A549 (cell line): ENCODE data around the gene PLEKHH2. TPM values are rescaled to one million over a fixed set of nuclear protein-coding genes. Genes with fewer than 3 reads are reported as not detected.
A peak's percentile ranks its signal among the peaks of the same experiment; 100 is the strongest.
"Not testable (repeated sequence)": the region's sequence is repeated elsewhere in the genome, so short reads cannot be mapped to it uniquely, and the experiment has no call there.

Experiments
- ATAC-seq, 2 experiments: fragments of 200-7000 bp in 1 of 2; fragments of >200 bp in 1 of 2; cut with Nextera tagmentation in 1 of 2; cut with Tn5 transposase in 1 of 2; 3 replicates each; pipeline versions ENCODE4 v1.8.0 to v1.9.1; 2018 to 2020; ENCODE audit warnings: mild to moderate bottlenecking in 1 of 2, moderate library complexity in 1 of 2
- CTCF ChIA-PET: fragments of 300-600 bp; sonication (Branson Sonifier 250); formaldehyde crosslinking; extraction: SDS; loops from one replicate; lab custom pipeline; 2021; ENCODE audit warnings: antibody characterized with exemption, inconsistent platforms; lab: Yijun Ruan, JAX
- POLR2A ChIA-PET: fragments of 350-600 bp; formaldehyde crosslinking; extraction: SDS; loops from one replicate; lab custom pipeline; 2021; ENCODE audit warnings: antibody characterized with exemption, inconsistent platforms; lab: Yijun Ruan, JAX
- DNase-seq, 2 experiments: peaks; one replicate each; pipeline versions ENCODE4 v3.0.0 to v3.0.0-alpha.2; 2011 to 2016; ENCODE audit warnings: low read depth in 1 of 2, low spot score in 1 of 2
- FAIRE-seq: peaks from 2 replicates; lab custom pipeline; 2011; peaks lifted over from hg19 to GRCh38; lab: Jason Lieb, UNC
- H3K27ac ChIP-seq, 2 experiments: fragments of >200 bp; sonication (Bioruptor Twin); formaldehyde crosslinking; 3 replicates each; pipeline ENCODE4 v1.5.1; 2016 to 2017
- H3K4me1 ChIP-seq: fragments of >200 bp; sonication (Bioruptor Twin); formaldehyde crosslinking; 3 replicates; pipeline ENCODE4 v1.6.1; 2016
- H3K4me2 ChIP-seq: fragments of >200 bp; sonication (Bioruptor Twin); formaldehyde crosslinking; 3 replicates; pipeline ENCODE4 v1.6.1; 2016
- H3K4me3 ChIP-seq: fragments of >200 bp; sonication (Bioruptor Twin); formaldehyde crosslinking; 3 replicates; pipeline ENCODE4 v1.5.1; 2016
- H3K9me3 ChIP-seq: fragments of >200 bp; sonication (Bioruptor Twin); formaldehyde crosslinking; 3 replicates; pipeline ENCODE4 v1.6.1; 2016
- ATOH8 ChIP-seq: fragments of 250-450 bp; sonication (Bioruptor Pico); IDR thresholded peaks from 2 replicates; pipeline ENCODE4 v1.5.0; 2020; ENCODE audit warnings: low read depth, mild to moderate bottlenecking, moderate library complexity
- CBX8 ChIP-seq: fragments of 200-600 bp; sonication (generic); IDR thresholded peaks from 2 replicates; pipeline ENCODE4 v1.6.1; 2016
- CHD2 ChIP-seq: fragments of 150-350 bp; IDR thresholded peaks from 2 replicates; pipeline ENCODE4 v1.6.1; 2014; ENCODE audit warnings: low read length; ENCODE audit not compliant: partially characterized antibody
- E2F6 ChIP-seq: IDR thresholded peaks from 2 replicates; pipeline ENCODE4 v1.6.1; 2012; ENCODE audit warnings: low read depth, borderline replicate concordance
- EP300 ChIP-seq, 2 experiments: fragments of >200 bp; sonication (Bioruptor Twin); formaldehyde crosslinking; IDR thresholded peaks; 2 replicates in 1 of 2; 3 replicates in 1 of 2; pipeline ENCODE4 v1.6.1; 2016 to 2017
- FOSB ChIP-seq: fragments of 250-450 bp; sonication (Bioruptor Pico); IDR thresholded peaks from 2 replicates; pipeline ENCODE4 v1.5.0; 2020; ENCODE audit warnings: mild to moderate bottlenecking, moderate library complexity
- FOXS1 ChIP-seq: fragments of 250-450 bp; sonication (Bioruptor Pico); IDR thresholded peaks from 2 replicates; pipeline ENCODE4 v1.5.0; 2020; ENCODE audit warnings: mild to moderate bottlenecking, moderate library complexity
- HDAC2 ChIP-seq: fragments of 200-600 bp; sonication (generic); IDR thresholded peaks from 2 replicates; pipeline ENCODE4 v1.6.1; 2016
- JUN ChIP-seq, 2 experiments: fragments of >200 bp; sonication (Bioruptor Twin); formaldehyde crosslinking; IDR thresholded peaks; 2 replicates in 1 of 2; 3 replicates in 1 of 2; pipeline ENCODE4 v1.6.1; 2016 to 2017
- MAX ChIP-seq: IDR thresholded peaks from 2 replicates; pipeline ENCODE4 v1.6.1; 2012
- MYC ChIP-seq: IDR thresholded peaks from 2 replicates; pipeline ENCODE4 v1.6.1; 2012; ENCODE audit warnings: mild to moderate bottlenecking, inconsistent platforms, low read length, improper control_type of control experiment, borderline replicate concordance
- NFE2L2 ChIP-seq: fragments of 150-350 bp; conservative IDR thresholded peaks from 2 replicates; pipeline ENCODE4 v1.6.1; 2014; ENCODE audit warnings: low read length
- NR3C1 ChIP-seq: fragments of >200 bp; sonication (Bioruptor Twin); formaldehyde crosslinking; IDR thresholded peaks from 3 replicates; pipeline ENCODE4 v1.6.1; 2017
- PHF8 ChIP-seq: fragments of 200-600 bp; sonication (generic); IDR thresholded peaks from 2 replicates; pipeline ENCODE4 v1.6.1; 2016; ENCODE audit warnings: low read depth, mild to moderate bottlenecking, antibody characterized with exemption, moderate library complexity, borderline replicate concordance
- POLR2A ChIP-seq: IDR thresholded peaks from 2 replicates; pipeline ENCODE4 v1.6.1; 2012; ENCODE audit warnings: mild to moderate bottlenecking, low read length
- POLR2AphosphoS2 ChIP-seq: conservative IDR thresholded peaks from 2 replicates; pipeline ENCODE4 v1.6.1; 2012; ENCODE audit warnings: low read length, improper control_type of control experiment, inconsistent platforms
- RAD21 ChIP-seq, 2 experiments: fragments of >200 bp in 1 of 2; sonication (Bioruptor Twin) in 1 of 2; formaldehyde crosslinking in 1 of 2; IDR thresholded peaks in 1 of 2; conservative IDR thresholded peaks in 1 of 2; 2 replicates in 1 of 2; 3 replicates in 1 of 2; pipeline ENCODE4 v1.6.1; 2012 to 2018; ENCODE audit warnings: inconsistent platforms in 1 of 2
- RFX5 ChIP-seq: fragments of 450-650 bp; IDR thresholded peaks from 2 replicates; pipeline ENCODE4 v1.7.1; 2014; ENCODE audit warnings: antibody characterized with exemption, mild to moderate bottlenecking, moderate library complexity
- SMC3 ChIP-seq: fragments of >200 bp; sonication (Bioruptor Twin); formaldehyde crosslinking; IDR thresholded peaks from 3 replicates; pipeline ENCODE4 v1.6.1; 2018; ENCODE audit warnings: inconsistent platforms
- TFCP2L1 ChIP-seq: fragments of 250-450 bp; sonication (Bioruptor Pico); IDR thresholded peaks from 2 replicates; pipeline ENCODE4 v1.5.0; 2021; ENCODE audit warnings: mild to moderate bottlenecking
- ZC3H11A ChIP-seq: fragments of 450-650 bp; IDR thresholded peaks from 2 replicates; pipeline ENCODE4 v1.6.1; 2014; ENCODE audit warnings: antibody characterized with exemption, mild to moderate bottlenecking
- ZNF302 ChIP-seq: fragments of 250-450 bp; sonication (Bioruptor Pico); IDR thresholded peaks from 2 replicates; pipeline ENCODE4 v1.9.0; 2021; ENCODE audit warnings: inconsistent platforms, mild to moderate bottlenecking, moderate library complexity
- ZSCAN20 ChIP-seq: fragments of 250-450 bp; sonication (Bioruptor Pico); IDR thresholded peaks from 2 replicates; pipeline ENCODE4 v1.8.0; 2022; ENCODE audit warnings: mild to moderate bottlenecking, moderate library complexity
- WGBS: methylation state at CpG from one replicate; pipeline ENCODE4 v1.1.6; 2017; ENCODE audit errors: missing lambda C conversion rate; 5-methylcytosine and 5-hydroxymethylcytosine counted together
- polyA plus RNA-seq, 4 experiments: library from polyadenylated mRNA; depleted of rRNA in 3 of 4; stranded (reverse); fragments of >200 nt; fragmentation: RNase III in 1 of 4; extraction: RNeasy Plus Mini Kit Qiagen cat#74134 plus additional on column Dnase treatment in 1 of 4; gene quantifications; 2 replicates in 3 of 4; 3 replicates in 1 of 4; pipeline ENCODE4 v1.2.3, GENCODE V29; 2011 to 2017
- TF ChIP-seq, protein P1 (sequence below): fragments of 200-600 bp; sonication (generic); IDR thresholded peaks from 2 replicates; pipeline ENCODE4 v1.6.1; 2016; ENCODE audit warnings: antibody characterized with exemption, mild to moderate bottlenecking, moderate library complexity
- TF ChIP-seq, protein P2 (sequence below): fragments of 150-350 bp; IDR thresholded peaks from 2 replicates; pipeline ENCODE4 v1.6.1; 2014; ENCODE audit warnings: low read depth, mild to moderate bottlenecking, low read length
- TF ChIP-seq, protein P3 (sequence below): IDR thresholded peaks from 2 replicates; pipeline ENCODE4 v1.6.1; 2012

PLEKHH2 gene
- polyA plus RNA-seq, 2 of the 4 experiments (the other 2 are of a cell fraction) = 0.92 to 14.9 TPM

- TF ChIP-seq, protein P1, sequence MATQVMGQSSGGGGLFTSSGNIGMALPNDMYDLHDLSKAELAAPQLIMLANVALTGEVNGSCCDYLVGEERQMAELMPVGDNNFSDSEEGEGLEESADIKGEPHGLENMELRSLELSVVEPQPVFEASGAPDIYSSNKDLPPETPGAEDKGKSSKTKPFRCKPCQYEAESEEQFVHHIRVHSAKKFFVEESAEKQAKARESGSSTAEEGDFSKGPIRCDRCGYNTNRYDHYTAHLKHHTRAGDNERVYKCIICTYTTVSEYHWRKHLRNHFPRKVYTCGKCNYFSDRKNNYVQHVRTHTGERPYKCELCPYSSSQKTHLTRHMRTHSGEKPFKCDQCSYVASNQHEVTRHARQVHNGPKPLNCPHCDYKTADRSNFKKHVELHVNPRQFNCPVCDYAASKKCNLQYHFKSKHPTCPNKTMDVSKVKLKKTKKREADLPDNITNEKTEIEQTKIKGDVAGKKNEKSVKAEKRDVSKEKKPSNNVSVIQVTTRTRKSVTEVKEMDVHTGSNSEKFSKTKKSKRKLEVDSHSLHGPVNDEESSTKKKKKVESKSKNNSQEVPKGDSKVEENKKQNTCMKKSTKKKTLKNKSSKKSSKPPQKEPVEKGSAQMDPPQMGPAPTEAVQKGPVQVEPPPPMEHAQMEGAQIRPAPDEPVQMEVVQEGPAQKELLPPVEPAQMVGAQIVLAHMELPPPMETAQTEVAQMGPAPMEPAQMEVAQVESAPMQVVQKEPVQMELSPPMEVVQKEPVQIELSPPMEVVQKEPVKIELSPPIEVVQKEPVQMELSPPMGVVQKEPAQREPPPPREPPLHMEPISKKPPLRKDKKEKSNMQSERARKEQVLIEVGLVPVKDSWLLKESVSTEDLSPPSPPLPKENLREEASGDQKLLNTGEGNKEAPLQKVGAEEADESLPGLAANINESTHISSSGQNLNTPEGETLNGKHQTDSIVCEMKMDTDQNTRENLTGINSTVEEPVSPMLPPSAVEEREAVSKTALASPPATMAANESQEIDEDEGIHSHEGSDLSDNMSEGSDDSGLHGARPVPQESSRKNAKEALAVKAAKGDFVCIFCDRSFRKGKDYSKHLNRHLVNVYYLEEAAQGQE = peak; percentile 86
- TF ChIP-seq HDAC2 (peak; percentile 17; the same call in 1 of the 2 replicates), MAX (peak; percentile 95), FOSB (no peak), ZSCAN20 (no peak), MYC (peak; percentile 78; the same call in 1 of the 2 replicates), RAD21 (conservative IDR thresholded peaks at IDR 0.05 in 1 of 2, IDR thresholded peaks at IDR 0.05 in 1 of 2) (no peak), TFCP2L1 (0 out of 2 replicates have a peak, but pooled peaks have one; percentile 45), PHF8 (peak; percentile 94), POLR2AphosphoS2 (no peak), CHD2 (peak; percentile 93), POLR2A (peak; percentile 97), RFX5 (peak; percentile 92), ZNF302 (CRISPR knock-in tag) (no peak), JUN (IDR thresholded peaks at IDR 0.05) (peak; percentile 91 to 96)
- TF ChIP-seq, all 56 proteins: peak for 18
Observed at GRCh38 chr2:43595603-43596412, 41.3 kb upstream of the PLEKHH2 start, which contains the start of gene THADA (continued).

- ATAC-seq, H3K4me1 ChIP-seq, H3K4me2 ChIP-seq, H3K4me3 ChIP-seq, DNase-seq, POLR2A ChIA-PET, FAIRE-seq, H3K27ac ChIP-seq, H3K9me3 ChIP-seq: not testable (repeated sequence)
- CTCF ChIA-PET = interaction anchor here (6.7 kb wide), 1 partner anchor 11 kb away, joined by 107 read pairs; no protein-coding TSS in a partner anchor
- 8% methylated on average over 1 of the region's 1 CpG for WGBS
Observed at GRCh38 chr2:43600596-43600995, 36.5 kb upstream of the PLEKHH2 start.

DNA sequence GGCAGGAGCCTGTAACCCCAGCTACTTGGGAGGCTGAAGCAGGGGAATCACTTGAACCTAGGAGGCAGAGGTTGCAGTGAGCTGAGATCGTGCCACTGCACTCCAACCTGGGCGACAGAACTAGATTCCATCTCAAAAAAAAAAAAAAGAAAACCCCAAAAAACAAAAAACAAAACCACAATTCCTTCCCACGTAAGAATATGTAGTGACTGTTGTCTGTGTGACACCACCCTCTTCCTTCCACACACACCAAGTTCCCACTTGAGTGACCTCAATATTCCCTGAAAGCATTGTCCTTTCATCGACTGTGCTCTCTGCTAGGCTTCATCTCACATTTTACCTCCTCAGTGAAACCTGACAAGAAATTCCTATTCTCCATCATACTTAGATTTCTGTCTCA, 32.4 kb upstream of the PLEKHH2 start:
- ChIA-PET CTCF (interaction anchor here (1.0 to 3.8 kb wide), 16 partner anchors 8 to 776 kb away, joined by 3 to 25 read pairs (median 4); partner anchors contain the start of genes DYNC2LI1, PLEKHH2 and THADA), POLR2A (interaction anchor here (1.0 to 2.3 kb wide), 2 partner anchors 8 to 294 kb away, joined by 3 to 39 read pairs; partner anchors contain the start of gene THADA)
- FAIRE-seq (no peak), ATAC-seq (no peak; a peak in 1 of 6 replicates), DNase-seq (no peak)
- no peak overlapping the region for H3K27ac ChIP-seq
- WGBS = 30% methylated on average over 4 of the region's 4 CpGs
- no peaks in the 10 kb centered on the region for H3K9me3 ChIP-seq
- H3K4me3 ChIP-seq = no peak overlapping the region
- no peak overlapping the region for H3K4me2 ChIP-seq
- H3K4me1 ChIP-seq = no peaks in the 10 kb centered on the region
- TF ChIP-seq, protein P2, sequence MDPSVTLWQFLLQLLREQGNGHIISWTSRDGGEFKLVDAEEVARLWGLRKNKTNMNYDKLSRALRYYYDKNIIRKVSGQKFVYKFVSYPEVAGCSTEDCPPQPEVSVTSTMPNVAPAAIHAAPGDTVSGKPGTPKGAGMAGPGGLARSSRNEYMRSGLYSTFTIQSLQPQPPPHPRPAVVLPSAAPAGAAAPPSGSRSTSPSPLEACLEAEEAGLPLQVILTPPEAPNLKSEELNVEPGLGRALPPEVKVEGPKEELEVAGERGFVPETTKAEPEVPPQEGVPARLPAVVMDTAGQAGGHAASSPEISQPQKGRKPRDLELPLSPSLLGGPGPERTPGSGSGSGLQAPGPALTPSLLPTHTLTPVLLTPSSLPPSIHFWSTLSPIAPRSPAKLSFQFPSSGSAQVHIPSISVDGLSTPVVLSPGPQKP = no peak
- TF ChIP-seq MYC = no peak
- TF ChIP-seq FOXS1 (CRISPR knock-in tag) = no peak
- no peak for TF ChIP-seq MAX
- TF ChIP-seq NR3C1 = no peak
- no peak for TF ChIP-seq FOSB
- TF ChIP-seq ZC3H11A = no peak
- TF ChIP-seq JUN (IDR thresholded peaks at IDR 0.05) = no peak
- TF ChIP-seq ATOH8 (CRISPR knock-in tag) = no peak
- TF ChIP-seq EP300 (IDR thresholded peaks at IDR 0.05) = no peak
- TF ChIP-seq ZNF302 (CRISPR knock-in tag) = no peak
- no peak for TF ChIP-seq SMC3
- no peak for TF ChIP-seq CBX8
- TF ChIP-seq NFE2L2 = no peak
- TF ChIP-seq, protein P3, sequence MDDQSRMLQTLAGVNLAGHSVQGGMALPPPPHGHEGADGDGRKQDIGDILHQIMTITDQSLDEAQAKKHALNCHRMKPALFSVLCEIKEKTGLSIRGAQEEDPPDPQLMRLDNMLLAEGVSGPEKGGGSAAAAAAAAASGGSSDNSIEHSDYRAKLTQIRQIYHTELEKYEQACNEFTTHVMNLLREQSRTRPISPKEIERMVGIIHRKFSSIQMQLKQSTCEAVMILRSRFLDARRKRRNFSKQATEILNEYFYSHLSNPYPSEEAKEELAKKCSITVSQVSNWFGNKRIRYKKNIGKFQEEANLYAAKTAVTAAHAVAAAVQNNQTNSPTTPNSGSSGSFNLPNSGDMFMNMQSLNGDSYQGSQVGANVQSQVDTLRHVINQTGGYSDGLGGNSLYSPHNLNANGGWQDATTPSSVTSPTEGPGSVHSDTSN = no peak
- TF ChIP-seq E2F6 = no peak
